GM19438 (cell line): ENCODE results near the gene SLC25A21.
"Not testable (repeated sequence)": the region's sequence is repeated elsewhere in the genome, so short reads cannot be mapped to it uniquely, and the experiment has no call there.

ENCODE experiments used
- ATAC-seq: cut with Tn5 transposase; IDR thresholded peaks from one replicate; pipeline ENCODE4 v1.9.1; 2021; ENCODE audit warnings: low read depth; ENCODE audit not compliant: unreplicated experiment

SLC25A21 gene

GRCh38 chr14:36996857-36997590 is 175.4 kb downstream of the SLC25A21 start:
- no peak for ATAC-seq

DNA sequence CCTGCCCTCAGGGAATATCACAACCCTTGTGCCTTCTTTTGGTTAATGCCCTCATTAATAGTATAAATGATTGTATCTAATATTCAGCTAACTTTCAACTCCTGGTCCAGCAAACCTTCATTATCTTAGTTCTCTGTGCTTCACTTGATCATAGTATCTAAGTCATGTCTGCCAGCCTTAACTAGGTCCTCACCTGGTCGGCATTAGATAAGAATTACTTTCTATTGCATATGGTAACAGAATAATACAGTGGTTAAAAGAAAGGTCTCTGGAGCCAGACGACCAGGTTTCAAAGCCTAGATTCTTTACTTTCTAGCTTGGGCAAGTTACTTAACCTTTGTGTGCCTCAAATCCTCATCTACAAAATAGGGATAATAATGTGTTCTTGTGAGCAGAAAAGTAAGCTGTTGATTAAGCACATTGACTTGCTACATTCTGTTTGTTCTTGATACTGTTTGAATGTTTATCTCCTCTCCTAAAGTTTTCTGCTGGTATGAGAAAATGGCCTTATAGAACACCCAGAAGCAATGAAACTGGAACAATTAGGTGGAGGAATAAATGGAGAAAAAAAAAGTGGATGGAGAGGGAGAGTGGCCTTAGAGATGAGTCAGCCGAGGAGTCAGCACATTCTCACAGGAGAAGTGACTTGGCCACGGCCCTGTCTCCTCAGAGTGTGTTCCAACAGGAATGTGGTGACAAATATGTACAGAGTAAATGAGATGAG is 176.1 kb downstream of the SLC25A21 start:
- ATAC-seq, result no peak

DNA sequence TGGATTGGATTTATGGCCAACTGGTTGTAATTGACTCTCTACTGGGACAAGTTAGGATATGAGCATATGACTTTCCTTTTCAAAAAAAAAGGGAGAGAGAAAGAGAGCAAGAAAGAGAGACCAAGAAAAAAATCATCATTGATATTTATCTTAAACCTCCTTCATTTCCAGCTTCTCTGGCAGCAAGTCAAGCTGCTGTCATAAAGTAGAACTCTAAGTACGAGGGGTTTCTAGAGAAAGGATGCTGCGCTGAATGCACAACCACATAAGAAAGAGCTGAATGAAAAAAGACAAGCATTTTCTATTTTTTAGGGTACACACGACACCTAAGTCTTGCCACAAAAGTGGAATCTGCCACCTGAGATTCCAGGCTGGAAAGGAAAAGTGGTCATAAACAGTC is 182.6 kb downstream of the SLC25A21 start:
- ATAC-seq, result no peak

DNA sequence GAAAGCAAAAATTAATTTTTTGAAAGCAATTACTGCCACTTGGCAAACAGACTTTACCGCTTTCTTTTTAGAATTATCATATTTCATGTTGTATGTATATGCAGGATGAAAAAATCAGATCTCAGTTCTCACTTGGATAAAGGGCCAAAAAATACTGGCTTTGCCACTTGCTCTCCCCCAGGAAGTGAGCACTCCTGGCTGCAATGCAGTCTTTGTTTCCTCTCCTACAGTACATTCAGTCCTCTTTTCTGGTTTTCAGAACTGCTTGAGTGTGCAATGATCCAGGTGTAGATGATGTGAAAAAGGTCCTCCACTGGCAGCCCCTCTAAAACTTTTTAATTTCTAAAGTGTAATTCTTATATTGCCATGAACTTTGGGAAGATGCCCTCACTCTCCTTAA is 183.4 kb downstream of the SLC25A21 start:
- no peak for ATAC-seq

GRCh38 chr14:36988568-36988967 is 183.8 kb downstream of the SLC25A21 start:
- no peak for ATAC-seq

DNA sequence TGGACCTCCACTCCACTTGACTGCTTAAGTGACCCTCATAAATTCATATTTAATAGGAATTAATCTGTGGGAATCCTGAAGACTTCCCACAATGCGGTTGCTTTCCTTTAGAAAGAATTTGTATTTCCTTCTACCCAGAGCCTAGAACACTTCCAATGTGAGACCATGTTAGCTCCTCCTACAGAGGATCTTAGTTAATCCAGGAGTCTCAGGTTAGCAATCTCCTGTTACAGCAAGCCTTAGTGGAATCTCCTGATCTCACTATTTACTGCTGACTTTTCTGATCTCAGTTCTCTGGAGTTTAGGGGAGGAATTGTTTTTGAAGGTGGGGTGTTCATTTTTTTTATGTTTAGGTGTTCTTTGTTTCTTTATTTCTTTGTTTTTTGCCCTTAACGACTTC is 186.0 kb downstream of the SLC25A21 start:
- no peak for ATAC-seq

GRCh38 chr14:36981832-36982529 is 190.4 kb downstream of the SLC25A21 start:
- ATAC-seq, result no peak

DNA sequence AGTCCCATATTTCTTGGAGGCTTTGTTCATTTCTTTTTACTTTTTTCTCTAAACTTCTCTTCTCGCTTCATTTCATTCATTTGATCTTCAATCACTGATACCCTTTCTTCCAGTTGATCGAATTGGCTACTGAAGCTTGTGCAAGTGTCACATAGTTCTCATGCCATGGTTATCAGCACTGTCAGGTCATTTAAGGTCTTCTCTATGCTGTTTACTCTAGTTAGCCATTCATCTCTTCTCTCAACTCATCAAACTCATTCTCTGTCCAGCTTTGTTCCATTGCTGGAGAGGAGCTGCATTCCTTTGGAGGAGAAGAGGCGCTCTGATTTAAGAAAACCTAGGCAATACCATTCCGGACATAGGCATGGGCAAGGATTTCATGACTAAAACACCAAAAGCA is 192.0 kb downstream of the SLC25A21 start:
- not testable (repeated sequence) for ATAC-seq

DNA sequence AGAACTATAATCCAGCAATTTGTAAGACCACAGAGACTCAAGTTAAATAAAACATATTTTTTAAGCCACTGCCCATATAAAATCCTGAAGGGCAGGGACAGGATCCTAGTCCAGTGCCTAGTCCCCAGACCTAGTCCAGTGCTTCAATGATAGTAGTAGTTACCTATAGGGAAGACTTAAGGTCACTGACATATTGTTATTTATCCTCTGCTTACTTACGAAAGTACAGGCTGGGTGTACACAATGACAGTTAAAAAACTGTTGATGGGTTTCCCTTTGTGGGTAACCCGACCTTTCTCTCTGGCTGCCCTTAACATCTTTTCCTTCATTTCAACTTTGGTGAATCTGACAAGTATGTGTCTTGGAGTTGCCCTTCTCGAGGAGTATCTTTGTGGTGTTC is 192.5 kb downstream of the SLC25A21 start:
- ATAC-seq, result no peak

- no peak for ATAC-seq
Observed at GRCh38 chr14:36976571-36977023, 195.8 kb downstream of the SLC25A21 start.

DNA sequence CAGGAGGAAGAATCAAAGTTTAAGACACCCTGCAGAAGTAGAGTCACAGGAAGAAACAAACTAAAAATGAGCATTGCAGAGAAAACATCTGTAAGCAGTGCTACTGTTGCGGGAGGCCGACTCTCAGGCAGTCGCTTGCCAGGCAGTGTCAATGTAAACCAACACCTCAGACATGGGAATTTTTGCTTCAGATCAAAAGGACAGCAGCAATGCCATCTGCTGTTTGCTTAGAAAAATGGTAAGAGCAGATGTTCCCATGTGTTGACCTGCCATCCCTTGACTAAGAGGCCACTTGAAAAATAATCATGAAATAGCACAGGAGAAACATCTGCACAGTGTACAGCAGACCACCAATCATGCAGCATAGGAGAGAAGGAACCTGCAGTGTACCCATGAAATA is 196.6 kb downstream of the SLC25A21 start:
- ATAC-seq, result no peak

DNA sequence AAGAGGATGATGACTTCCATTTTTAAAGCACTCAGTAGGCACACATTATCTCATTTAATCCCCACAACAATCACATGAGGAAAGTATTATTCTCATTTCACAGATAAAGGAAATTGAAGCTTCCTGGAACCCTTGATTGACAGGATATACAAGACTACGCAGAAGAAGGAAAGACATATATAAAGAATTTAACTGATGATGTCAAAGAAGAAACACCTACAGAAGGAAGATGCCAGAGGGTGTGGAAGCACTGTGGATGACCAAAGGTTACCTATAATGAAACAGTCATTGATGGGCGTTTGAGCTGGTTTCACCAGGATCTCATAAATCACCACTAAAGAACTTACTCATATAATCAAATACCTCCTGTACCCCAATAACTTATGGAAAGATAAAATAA is 197.4 kb downstream of the SLC25A21 start:
- ATAC-seq, result no peak

DNA sequence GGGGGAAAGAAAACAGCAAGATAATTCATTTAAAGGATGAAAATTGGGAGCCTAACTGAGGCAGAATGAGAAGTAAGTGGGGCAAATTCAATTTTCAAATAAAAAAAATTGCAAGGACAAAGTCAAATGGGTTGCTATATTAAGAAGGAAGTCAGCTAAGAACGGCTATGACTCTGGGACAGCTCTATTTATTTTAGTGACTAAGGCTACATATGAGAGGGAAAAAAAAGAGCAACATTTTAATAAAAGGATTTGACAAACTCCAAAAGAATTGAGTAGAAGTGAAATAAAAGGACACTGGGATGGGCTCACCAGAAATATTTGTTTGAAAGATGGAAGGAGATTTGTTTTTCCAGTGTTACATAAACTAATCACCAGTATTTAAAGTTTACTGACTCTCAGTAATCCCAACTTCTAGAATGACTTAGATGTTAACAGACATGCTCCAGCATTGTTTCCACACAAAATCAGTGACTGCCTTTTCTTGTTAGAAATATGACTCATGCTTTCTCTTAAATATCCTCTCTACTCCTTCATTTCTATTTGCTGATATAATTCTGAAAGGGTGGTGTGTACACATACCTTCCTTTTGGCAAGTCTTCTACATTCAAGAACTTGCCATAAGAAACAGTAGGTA is 198.5 kb downstream of the SLC25A21 start:
- ATAC-seq, result no peak

DNA sequence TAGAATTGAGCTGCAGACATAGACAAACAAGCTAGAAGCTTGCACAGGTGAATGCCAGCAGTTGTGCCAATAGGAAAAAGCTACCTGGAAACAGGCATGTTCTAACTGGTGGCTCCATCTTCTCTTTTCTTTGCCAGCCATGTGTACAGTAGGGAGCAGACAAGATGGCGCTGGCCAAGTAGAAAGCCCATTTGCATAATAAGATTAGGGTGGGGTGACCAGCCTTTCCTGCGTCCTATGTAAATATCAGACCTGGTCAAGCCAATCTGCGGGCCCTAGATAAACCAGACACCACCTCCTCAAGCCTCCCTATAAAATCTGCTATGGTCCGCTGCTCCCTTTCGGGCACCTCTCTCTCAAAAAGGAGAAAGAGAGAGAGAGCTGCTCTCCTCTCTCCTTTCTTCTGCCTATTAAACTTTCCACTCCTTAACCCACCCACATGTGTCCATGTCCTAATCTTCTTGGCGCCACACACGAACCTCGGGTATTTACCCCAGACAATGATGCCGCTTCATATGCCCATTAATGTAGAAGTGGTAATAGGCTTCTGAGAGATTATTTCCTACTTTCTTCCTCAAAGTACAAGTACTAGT is 201.0 kb downstream of the SLC25A21 start:
- no peak for ATAC-seq

DNA sequence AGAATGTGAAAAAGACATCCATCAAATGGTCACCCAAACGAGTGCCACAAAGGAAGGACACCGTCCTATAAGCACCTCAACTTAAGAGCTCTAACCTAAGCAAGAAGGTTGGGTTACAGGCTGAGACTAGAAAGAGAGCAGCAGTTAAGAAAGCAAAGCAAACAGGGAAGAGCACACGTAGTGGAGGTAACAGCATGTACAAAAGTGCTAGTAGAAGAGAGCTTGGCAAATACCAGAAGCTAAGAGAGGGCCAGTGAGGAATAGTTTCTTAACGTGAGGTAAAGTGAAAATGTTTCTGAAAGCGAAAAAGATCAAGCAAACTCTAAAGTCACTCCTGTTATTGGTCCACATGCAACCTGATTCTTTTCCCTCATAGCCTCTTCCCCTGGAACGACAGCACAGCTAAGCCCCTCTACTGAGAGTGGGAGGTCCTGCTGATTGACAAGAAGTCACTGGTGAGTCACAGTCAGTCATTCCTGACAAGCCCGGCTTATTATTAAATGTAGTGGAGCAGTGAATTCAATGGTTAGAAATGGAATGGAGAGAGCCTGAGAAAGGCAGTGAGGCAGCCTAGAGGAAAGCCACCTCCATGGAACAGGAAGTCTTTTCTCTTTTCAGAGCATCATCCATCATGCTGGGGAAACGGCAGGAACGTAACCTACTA is 204.4 kb downstream of the SLC25A21 start:
- ATAC-seq, result no peak

- ATAC-seq, result no peak
Observed at GRCh38 chr14:36955967-36956366, 216.4 kb downstream of the SLC25A21 start.

DNA sequence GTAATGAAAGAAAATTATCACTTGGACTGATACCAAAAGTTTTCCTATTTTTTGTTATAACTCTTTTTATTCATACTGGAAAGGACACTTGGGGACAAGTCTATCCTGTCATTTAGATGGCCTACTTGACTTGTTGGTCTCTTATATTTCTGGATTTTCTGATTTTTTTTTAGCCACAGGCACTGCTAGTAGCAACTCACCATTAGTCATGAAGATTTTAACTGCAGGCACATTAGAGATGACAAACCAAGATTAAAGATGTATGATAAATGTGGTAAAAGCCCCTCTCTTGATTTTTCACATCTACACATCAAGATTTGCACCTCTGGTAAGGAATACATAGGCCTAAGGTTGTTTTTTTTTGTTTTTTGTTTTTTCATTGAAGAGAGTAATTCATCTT is 217.0 kb downstream of the SLC25A21 start:
- ATAC-seq, result no peak

DNA sequence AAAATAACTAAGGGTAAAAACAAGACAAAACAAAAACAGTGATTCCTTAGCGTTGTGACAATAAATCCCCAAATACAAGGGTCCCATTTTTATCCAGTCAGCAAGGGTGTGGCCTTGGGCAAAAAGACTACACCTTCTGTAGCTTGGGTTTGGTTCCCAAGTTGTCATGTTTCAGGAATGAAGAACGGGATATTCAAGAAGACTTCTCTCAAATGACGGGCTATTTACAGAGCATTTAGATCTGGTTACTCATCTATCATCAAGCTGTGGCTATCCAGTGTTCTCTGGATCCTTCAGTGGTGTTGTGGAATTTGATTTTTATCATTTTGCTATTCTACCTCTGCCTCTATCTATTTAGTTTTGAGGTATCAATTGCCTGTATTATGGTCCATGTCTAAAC is 219.7 kb downstream of the SLC25A21 start:
- no peak for ATAC-seq

DNA sequence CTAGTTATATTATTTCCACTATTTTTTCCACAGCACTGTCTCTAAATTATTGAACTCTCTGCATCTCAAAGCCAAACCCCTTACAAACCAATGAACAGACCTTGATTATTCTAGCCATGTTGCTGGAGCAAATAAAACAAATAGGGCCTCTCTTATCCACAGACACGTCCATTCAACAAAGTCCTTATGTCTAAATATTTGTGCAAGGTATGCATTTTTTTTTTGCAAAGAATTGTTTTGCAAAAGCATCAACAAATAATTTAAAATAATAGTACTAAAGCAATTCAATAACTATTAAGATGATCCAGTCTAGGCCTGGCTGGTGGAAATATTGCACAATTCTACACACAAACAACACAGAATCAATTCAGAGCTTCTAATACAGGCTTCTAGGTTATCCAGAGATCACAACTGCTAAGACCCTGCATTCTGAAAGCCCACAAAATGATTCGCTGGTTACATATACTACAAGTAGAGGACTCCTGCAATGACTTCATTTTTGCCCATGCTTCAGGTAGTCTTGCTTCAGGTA is 221.0 kb downstream of the SLC25A21 start:
- ATAC-seq, result no peak

DNA sequence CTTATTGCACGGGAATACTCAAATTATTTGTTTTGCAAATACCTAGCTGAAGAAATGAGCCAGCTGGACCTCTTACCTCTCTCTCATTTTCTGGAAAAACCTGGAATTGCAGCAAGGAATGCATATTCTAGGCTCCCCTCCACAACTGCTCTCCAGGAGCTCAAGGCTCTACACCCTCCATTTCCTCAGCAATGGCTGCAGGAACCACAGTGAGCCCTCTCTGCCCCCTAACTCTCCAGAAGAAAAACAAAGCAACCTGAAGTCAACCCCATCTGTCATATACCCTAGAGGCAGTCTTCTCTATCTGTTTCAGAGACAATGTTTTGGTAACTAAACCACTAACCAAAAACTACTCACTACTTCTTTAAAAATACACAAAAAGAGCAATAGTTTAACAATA is 221.6 kb downstream of the SLC25A21 start:
- no peak for ATAC-seq
